Activated CD8-positive, alpha-beta memory T cell treated with anti-CD3 and anti-CD28 coated beads for 48 hours (primary cell): ENCODE data around the gene ZNF320.
"Not testable (repeated sequence)": the region's sequence is repeated elsewhere in the genome, so short reads cannot be mapped to it uniquely, and the experiment has no call there.

Experiments
- DNase-seq, 3 experiments: peaks; one replicate each; pipeline ENCODE4 v3.0.0-alpha.2; 2020; ENCODE audit warnings: low read depth in 2 of 3, low spot score in 2 of 3

Gene ZNF320

DNA sequence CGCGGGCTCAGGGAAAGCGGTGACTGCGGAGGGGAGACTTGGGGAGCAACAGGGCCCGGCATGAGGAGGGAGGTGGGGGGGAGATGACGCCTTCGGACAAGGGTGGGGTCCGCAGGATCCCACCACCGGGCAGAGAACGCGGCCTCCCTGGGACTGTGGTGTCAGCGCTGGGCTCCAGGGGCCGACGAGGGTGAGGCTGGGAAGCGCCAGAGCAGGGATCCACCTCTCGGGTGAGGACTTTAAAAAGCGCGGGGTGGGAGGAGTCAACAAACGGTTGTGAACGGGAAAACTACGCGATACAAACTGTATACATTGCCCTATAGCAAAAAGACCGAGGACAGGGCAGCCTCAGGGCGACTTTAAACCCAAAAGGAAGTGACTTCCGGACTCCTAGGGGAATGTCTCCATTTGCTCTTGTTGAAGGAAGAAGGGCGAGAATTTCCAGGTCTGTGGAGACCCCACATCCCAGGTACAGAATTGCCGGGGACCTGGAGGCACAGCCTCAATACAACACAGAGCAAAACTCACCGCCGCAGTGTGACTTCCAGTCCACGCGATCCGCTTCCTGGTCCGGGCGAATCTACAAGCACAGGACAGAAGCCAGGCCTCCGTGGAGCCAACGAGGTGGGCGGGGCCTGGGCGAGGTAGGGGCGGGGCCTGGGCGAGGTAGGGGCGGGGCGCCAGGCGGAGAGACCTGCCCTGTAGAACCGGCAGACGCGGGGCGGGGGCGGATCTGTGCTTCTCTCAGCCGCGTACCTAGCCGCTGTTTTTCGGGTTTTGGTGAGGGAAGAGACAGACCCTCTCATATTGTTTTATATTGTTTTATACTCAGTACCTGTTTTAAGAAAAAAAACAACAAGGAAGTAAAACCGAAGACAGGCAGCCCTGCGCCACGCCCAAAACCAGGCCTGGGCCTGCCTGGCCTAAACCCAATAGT is 25.7 kb upstream of the ZNF320 start, which contains the start of gene ZNF888:
ZNF888 (minus strand) TSS at position 588 of the 937 bp plus-strand sequence. CDS start 5,555 bp downstream, outside the sequence.
- DNase-seq, result peak; percentile 59 to 68 (median 63)

DNA sequence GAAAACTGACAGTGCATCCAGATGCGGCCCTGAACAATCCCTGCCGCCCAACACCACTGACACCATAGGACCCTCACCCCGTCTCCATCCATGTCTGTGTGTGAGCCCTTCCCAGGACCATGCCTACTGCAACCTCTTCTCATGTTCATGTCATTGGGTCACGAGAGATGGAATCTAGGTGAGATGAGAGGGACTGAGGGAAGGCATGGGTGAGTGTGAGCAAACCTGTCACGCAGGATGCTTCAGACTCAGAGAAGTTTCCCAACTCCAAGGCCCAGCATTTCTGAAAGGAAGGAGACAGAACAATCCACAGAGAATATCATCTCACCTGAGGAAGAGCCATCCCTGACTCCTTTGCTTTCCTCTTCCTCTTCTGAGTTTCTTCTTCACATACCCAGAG is 20.1 kb upstream of the ZNF320 start:
- no peak for DNase-seq

DNA sequence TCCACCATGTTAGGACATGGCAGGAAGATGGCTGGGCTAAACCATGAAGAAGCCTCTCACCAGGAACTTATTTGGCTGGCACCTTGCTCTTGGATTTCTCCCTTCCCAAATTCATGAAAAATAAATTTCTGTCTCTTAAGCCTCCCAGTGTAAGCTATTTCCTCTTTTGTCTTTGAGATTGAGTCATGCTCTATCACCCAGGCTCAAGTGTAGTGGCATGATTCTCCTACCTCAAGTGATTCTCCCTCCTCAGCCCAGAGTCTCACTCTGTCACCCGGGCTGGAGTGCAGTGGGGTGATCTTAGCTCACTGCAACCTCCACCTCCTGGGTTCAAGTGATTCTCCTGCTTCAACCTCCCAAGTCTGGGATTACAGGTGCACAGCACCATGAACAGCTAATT is 13.2 kb upstream of the ZNF320 start:
- no peak for DNase-seq

DNA sequence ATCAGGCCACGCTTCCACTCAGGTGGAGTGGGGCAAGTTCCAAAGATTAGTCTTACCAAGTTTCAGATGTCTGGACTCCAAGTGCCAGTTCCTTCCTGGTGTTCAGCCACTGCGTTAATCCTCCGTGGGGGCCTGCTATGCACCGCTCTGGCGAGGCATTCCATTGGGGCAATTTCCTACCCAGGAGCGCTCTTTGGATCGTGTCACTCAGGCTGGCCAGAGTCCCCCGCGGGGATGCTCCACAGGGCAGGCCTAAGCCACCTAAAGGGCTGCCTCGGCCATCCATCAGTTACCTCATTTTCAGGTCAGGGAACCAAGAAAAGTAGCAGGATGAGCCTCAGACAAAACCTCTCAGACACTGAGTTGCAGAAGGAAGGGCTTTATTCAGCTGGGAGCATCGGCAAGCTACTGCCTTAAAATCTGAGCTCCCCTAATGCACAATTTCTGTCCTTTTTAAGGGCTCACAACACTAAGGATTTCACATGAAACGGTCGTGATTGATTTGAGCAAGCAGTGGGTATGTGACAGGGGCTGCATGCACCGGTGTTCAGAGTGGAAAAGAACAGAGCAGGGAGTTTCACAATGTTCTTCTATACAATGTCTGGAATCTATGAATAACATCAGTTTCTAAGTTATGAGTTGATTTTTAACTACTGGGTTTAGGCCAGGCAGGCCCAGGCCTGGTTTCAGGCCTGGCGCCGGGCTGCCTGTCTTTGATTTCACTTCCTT is 6.8 kb upstream of the ZNF320 start:
- not testable (repeated sequence) for DNase-seq

DNA sequence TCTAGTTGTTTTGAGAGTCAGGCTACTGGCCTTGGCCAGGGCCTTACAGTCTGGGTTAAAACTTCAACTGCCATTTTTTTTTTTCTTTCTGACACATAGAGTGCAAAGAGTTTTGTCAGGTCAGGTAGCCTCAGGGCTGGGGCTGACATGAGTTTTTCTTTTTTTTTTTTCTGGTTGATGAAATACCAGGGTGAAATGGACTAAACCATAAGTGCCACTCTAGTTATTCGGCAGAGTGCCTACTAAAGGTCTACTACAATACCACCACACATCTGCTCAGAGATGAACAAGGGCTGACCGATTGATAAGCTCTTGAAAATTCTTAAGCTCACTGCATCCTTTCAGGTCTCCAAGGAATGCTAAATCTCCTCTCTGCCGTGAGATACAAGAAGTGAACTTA is 4.4 kb upstream of the ZNF320 start:
- DNase-seq, result no peak

DNA sequence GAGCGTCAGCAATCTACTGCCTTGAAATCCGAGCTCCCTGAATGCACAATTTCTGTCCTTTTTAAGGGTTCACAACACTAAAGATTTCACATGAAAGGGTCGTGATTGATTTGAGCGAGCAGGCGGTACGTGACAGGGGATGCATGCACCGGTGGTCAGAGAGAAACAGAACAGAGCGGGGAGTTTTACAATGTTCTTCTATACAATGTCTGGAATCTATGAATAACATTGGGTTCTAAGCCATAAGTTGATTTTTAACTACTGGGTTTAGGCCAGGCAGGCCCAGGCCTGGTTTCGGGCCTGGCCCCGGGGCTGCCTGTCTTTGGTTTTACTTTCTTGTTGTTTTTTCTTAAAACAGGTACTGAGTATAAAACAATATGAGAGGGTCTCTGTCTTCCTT is 1.2 kb upstream of the ZNF320 start:
- DNase-seq, result not testable (repeated sequence)

DNA sequence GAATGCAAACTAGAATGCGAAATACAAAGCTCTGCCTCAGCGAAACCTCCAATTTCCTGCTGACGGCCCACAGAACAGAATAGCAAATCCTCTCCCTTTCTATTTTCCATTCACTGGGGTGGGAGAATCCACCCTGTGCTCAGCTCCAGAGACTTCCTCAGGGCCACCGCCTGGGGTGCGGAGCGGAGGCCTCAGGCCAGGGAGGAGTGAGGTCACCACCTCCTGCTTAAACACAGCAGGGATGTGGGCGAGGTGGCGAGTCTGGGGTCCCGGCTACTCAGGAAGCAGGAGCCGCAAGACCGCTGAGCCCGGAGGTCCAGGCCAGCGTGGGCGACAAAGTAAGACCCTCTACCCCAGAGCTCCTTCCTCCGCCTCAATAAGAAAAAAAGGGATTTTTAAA is 666 bp upstream of the ZNF320 start:
- DNase-seq, result no peak

DNA sequence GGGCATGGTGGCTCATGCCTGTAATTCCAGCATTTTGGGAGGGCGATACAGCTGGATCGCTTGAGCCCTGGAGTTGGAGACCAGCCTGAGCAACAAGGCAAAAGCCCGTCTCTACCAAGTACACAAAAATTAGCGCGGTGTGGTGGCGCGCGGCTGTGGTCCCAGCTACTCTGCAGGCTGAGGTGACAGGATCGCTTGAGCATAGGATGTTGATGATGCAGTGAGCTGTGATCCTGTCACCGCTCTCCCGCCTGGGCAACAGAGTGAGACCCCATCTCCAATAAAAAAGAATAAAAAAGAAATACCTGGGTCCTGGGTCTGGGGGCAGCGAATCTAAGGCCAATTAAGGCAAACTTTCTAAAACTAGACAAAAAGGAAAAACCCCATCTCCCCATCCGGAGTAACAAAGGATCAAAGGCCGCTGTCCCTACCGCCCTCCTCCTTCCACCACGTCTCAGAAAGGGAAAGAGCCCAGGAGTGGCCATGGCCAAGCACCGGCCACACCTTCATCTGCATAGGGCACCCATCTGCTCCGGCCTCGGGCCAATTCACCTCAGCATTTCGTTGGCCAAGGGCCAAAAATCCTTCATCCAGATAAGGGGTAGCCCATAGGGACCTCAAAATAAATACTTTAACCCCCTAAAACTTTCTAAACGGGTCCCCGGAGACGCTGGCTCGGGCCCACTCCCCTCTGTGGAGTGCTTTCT is 851 bp downstream of the ZNF320 start:
- no peak for DNase-seq

DNA sequence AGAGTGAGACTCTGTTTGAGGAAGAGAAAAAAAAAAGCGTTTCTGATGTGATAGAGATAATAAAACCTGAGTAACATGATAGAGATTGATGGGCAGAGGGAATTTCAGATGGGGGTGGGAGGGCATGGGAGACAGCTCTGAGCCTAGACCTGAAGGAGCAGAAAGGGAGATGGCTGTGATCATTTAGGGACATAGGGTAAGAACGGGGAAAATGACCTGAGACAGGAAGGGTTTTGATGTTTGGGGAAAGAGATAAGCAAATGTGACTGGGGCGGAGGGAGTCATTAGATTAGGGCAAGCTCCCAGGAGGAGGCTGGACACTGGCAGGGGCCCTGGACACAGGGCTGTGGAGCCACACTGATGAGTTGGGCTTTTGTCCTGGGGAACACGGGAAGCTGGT is 6.1 kb downstream of the ZNF320 start:
- DNase-seq, result no peak

DNA sequence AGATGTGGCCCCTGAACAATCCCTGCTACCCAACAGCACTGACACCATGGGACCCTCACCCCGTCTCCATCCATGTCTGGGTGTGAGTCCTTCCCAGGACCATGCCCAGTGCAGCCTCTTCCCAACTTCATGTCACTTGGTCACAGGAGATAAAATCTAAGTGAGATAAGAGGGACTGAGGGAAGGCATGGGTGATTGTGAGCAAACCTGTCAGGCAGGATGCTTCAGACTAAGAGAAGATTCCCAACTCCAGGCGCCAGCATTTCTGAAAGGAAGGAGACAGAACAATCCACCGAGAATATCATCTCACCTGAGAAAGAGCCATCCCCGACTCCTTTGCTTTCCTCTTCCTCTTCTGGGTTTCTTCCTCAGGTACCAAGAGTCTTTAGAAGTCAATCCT is 7.5 kb downstream of the ZNF320 start:
- no peak for DNase-seq

DNA sequence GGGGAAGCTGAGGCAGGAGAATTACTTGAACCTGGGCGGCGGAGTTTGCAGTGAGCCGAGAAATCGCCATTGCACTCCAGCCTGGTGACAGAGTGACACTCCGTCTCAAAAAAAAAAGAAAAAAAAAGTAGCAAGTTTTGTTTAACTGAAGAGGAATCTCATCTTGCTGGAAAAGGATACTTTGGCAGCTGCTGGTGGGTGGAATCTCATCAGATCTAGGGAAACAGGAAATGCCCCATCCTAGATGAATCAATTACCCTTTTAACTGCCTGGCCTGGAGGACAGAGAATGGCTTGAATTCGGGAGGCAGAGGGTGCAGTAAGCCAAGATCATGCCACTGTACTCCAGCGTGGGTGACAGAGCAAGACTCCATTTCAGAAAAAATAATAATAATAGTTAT is 8.4 kb downstream of the ZNF320 start:
- no peak for DNase-seq

DNA sequence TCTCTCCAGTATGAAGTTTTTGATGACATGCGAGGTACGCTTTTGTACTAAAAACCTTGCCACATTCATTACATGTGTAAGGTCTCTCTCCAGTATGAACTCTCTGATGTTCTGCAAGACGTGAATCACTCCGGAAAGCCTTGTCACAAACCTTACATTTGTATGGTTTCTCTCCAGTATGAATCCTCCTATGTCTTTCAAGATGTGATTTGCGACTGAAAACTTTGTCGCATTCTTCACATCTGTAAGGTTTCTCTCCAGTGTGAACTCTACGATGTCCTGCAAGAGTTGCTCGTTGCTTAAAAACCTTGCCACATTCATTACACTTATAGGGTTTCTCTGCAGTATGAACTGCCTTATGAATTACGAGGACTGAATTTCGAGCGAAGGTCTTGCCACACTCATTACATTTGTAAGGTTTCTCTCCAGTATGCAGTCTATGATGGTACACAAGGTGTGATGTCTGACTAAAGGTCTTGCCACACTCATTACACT is 16.5 kb downstream of the ZNF320 start:
- DNase-seq, result no peak

DNA sequence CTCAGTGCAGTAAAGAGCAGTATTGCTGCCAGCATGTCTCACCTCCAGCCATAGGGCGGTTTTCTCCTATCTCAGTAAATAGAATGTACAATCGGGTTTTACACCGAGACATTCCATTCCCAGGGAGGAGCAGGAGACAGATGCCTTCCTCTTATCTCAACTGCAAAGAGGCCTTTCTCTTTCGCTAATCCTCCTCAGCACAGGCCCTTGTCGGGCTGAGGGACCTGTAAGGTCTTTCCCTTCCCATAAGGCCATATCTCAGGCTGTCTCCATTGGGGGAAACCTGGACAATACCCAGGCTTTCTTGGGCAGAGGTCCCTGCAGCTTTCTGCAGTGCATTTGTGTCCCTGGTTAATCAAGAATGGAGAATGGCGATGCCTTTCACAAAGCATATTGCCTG is 24.4 kb downstream of the ZNF320 start:
- DNase-seq, result not testable (repeated sequence)

DNA sequence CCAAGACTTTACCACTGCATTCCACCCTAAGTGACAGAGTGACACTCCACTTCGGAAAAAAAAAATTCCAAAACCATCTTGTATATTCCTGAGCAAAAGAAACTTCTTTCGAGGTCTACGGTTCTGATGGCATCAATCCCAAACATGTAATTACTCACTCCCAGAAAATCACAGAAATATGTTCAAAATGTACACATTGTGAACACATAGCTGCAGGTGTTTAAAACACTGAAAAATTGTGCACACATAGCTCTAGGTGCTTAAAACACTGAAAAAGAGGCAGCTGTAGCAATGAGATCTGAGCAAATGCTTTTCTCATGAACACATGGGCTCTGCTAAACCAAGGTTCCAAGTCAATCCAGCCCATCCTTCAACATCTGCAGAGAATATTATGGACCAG is 26.0 kb downstream of the ZNF320 start:
- no peak for DNase-seq

DNA sequence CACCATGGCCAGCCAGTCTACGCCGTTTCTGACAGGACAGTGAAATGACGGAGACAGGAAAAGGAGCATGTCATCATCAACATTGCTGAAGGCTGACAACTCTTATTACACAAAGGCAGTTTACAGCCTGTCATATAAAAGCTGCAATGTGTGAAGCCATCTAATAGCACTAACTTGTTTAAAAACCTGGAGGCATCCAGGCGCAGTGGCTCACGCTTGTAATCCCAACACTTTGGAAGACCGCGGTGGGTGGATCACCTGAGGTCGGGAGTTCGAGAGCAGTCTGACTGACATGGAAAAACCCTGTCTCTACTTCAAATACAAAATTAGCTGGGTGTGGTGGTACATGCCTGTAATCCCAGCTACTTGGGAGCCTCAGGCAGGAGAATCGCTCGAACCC is 29.4 kb downstream of the ZNF320 start:
- DNase-seq, result not testable (repeated sequence)

DNA sequence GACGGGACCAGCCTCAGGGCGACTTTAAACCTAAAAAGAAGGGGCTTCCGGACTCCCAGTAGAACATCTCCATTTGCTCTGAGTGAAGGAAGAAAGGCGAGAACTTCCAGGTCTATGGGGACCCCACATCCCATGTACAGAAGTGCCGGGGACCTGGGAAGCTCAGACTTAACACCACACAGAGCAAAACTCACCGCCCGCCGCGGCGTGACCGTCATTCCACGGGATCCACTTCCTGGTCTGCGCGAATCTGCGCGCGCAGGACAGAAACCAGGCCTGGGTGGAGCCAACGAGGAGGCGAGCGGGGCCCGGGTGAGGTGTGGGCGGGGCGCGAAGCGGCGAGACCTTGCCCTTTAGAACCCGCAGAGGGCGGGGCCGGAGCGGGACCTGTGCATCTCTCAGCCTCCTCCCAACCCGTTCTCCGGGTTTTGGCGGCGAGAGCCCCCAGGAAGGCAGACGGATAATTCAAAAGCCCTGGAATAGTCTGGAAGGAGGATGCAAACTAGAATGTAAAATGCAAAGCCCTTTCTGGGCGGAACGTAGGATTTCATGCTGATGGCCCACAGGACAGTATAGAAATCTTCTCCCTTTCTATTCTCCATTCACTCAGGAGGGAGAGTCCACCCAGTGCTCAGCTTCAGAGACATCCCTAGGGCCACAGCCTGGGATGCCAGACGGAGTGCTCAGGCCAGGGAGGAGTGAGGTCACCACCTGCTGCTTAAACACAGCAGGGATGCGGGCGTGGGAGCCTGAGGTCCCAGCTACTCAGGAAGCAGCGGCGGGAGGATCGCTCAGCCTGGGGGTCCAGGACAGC is 39.9 kb downstream of the ZNF320 start, which contains the start of gene ZNF468:
ZNF468 (minus strand) TSS at position 242 of the 814 bp plus-strand sequence. CDS start 3,347 bp downstream, outside the sequence.
- peak; percentile 40 to 52 (median 46) for DNase-seq

DNA sequence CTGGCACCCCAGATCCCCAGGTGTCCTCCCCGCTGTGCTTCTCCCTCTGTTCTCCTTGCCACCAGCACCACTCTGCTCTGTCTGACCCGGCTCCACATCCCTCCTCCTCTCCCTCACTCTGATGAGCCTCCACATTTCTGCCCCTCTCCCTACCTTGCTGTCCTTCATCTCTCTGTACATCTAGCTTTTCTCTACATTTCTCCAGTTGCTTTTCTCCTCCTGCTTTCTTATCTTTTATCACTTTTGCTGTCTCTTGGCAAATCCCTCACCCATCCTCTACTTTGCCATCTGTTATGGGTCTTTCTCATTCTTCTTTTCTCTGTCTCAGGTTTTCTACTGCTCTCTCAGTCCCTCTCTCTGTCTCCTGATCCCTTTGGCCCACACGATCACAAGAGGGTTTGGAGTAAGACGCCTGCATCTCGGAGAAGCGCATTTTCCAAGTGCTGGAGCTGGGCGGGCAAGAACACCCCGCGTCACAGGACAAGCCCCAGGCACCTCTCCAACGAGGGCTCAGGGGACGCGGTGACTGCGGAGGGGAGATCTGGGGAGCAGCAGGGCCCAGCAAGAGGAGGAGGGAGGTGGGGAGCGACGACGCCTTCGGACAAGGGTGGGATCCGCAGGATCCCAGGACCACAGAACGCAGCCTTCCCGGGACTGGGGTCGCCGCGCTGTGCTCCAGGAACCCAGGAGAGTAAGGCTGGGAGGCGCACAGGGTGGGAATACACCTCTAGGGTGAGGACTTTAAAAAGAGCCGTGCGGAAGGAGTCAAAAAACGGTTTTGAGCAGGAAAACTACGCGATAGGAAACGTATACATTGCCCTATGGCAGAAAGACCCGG is 40.7 kb downstream of the ZNF320 start:
- DNase-seq, result peak in 1 of 3 experiments; percentile 1
